Measurements from ENCODE around the gene EHD2.
"Not testable (repeated sequence)": the region's sequence is repeated elsewhere in the genome, so short reads cannot be mapped to it uniquely, and the experiment has no call there.

The EHD2 gene

DNA sequence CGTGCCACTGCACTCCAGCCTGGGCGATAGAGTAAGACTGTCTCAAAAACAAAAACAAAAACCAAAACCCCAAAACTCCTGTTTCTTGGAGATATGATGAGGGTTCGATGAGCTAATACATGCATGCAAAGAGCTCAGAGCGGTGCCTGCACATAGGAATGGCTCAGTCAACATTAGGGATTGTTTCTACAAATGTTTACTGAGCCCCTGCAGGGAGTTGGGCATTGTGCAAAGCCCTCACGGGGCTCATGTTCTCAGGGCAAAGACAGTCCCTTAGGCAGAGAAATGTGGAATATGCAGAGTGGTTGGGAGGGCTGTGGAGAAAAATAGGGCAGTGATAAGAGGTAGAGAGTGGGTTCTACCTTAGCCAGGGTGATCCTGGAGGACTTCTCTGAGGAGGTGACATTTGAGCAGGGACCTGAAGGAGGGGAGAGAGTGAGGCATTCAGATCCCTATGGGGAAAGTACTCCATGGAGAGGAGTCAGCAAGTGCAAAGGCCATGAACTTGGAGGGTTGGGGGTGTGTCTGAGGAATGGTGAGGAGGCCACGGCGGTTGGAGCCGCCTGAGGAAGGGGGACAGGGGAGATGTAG, 1.5 kb upstream of the EHD2 start:
- peaks cover 8% of the 10 kb centered on the region for H3K4me1 ChIP-seq (ENCODE audit: insufficient read depth, poor library complexity, severe bottlenecking)
- TF ChIP-seq, protein P1, sequence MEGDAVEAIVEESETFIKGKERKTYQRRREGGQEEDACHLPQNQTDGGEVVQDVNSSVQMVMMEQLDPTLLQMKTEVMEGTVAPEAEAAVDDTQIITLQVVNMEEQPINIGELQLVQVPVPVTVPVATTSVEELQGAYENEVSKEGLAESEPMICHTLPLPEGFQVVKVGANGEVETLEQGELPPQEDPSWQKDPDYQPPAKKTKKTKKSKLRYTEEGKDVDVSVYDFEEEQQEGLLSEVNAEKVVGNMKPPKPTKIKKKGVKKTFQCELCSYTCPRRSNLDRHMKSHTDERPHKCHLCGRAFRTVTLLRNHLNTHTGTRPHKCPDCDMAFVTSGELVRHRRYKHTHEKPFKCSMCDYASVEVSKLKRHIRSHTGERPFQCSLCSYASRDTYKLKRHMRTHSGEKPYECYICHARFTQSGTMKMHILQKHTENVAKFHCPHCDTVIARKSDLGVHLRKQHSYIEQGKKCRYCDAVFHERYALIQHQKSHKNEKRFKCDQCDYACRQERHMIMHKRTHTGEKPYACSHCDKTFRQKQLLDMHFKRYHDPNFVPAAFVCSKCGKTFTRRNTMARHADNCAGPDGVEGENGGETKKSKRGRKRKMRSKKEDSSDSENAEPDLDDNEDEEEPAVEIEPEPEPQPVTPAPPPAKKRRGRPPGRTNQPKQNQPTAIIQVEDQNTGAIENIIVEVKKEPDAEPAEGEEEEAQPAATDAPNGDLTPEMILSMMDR (IDR thresholded peaks at IDR 0.05; ENCODE audit: poor library complexity, severe bottlenecking), result no peak
- no peaks in the 10 kb centered on the region for H3K27me3 ChIP-seq (ENCODE audit: insufficient read depth, poor library complexity, severe bottlenecking)
- DNase-seq (ENCODE audit: low spot score) (no peak), ATAC-seq (ENCODE audit: low read depth) (no peak)
- H3K4me3 ChIP-seq (ENCODE audit: severe bottlenecking), result no peak overlapping the region
- peaks cover 28% of the 10 kb centered on the region for H3K36me3 ChIP-seq (ENCODE audit: low read depth)
- H3K27ac ChIP-seq (ENCODE audit: poor library complexity, severe bottlenecking), result no peak overlapping the region
- no peaks in the 10 kb centered on the region for H3K9me3 ChIP-seq (ENCODE audit: severe bottlenecking)

DNA sequence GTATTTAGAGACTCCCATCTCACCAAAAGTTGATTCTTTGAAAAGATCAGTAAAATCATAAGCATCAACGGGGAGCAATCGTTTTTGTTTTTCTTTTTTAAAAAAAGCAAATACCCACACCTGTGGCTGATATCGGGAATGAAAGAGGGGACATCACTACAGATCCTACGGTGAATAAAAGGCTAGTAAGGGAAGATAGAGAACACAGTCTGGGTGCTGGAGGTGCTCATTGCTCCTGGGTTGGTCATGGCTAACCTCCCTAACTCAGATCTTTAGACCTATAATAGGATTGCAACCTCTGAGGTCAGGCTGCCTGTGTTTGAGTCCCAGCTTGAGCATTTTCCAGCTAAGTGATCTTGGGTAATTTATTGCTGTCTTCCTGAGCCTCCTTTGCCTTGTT, 1.1 kb downstream of the EHD2 start:
- TF ChIP-seq, protein P1 (IDR thresholded peaks at IDR 0.05; ENCODE audit: poor library complexity, severe bottlenecking), result no peak
- H3K9me3 ChIP-seq (ENCODE audit: severe bottlenecking), result no peaks in the 10 kb centered on the region

DNA sequence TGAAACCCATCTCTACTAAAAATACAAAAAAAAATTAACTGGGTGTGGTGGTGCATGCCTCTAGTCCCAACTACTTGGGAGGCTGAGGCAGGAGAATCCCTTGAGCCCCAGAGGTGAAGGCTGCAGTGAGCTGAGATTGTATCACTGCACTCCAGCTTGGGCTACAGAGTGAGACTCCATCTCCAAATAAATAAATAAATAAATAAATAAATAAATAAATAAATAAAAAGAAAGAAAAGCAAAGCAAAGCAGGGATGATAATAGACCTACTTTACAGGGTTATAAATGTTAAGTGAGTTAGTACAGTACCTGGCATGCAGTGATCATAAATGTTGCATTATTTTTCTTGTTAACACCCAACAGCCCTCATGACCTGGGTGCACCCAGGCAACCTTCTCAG, 1.6 kb downstream of the EHD2 start:
- peaks cover 46% of the 10 kb centered on the region for H3K36me3 ChIP-seq (ENCODE audit: low read depth)
- not testable (repeated sequence) for ATAC-seq (ENCODE audit: low read depth); DNase-seq (ENCODE audit: low spot score); H3K9me3 ChIP-seq (ENCODE audit: severe bottlenecking); H3K27me3 ChIP-seq (ENCODE audit: insufficient read depth, poor library complexity, severe bottlenecking)
- peak overlapping the region; percentile 78 for H3K27ac ChIP-seq (ENCODE audit: poor library complexity, severe bottlenecking)
- H3K4me3 ChIP-seq (ENCODE audit: severe bottlenecking), result peak overlapping the region; percentile 86
- H3K4me1 ChIP-seq (ENCODE audit: insufficient read depth, poor library complexity, severe bottlenecking), result peaks cover 12% of the 10 kb centered on the region

More for the DNA sequence above, 1.1 kb downstream of the EHD2 start:
- no peaks in the 10 kb centered on the region for H3K27me3 ChIP-seq (ENCODE audit: insufficient read depth, poor library complexity, severe bottlenecking)
- ATAC-seq (ENCODE audit: low read depth) (no peak), DNase-seq (ENCODE audit: low spot score) (no peak)
- peak overlapping the region; percentile 78 for H3K27ac ChIP-seq (ENCODE audit: poor library complexity, severe bottlenecking)
- peaks cover 8% of the 10 kb centered on the region for H3K4me1 ChIP-seq (ENCODE audit: insufficient read depth, poor library complexity, severe bottlenecking)
- H3K4me3 ChIP-seq (ENCODE audit: severe bottlenecking), result peak overlapping the region; percentile 86
- peaks cover 46% of the 10 kb centered on the region for H3K36me3 ChIP-seq (ENCODE audit: low read depth)

DNA sequence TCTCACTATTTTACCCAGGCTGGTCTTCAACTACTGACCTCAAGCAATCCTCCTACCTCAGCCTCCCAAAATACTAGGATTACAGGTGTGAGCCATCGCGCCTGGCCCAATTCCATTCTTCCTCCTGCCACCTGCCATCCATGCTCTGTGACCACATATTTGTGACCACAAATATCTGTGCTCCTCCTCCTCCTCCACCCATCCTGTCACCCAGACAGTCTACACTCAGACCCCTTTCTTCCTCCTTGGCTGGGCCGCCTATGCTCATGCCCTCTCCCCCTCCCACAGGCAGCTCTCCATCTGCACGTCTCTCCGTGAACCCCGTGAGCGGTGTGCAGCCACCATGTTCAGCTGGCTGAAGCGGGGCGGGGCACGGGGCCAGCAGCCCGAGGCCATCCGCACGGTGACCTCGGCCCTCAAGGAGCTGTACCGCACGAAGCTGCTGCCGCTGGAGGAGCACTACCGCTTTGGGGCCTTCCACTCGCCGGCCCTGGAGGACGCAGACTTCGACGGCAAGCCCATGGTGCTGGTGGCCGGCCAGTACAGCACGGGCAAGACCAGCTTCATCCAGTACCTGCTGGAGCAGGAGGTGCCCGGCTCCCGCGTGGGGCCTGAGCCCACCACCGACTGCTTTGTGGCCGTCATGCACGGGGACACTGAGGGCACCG, 3.2 kb downstream of the EHD2 start:
- Histone ChIP-seq H3K4me1 (ENCODE audit: insufficient read depth, poor library complexity, severe bottlenecking) (peaks cover 12% of the 10 kb centered on the region), H3K36me3 (ENCODE audit: low read depth) (peaks cover 60% of the 10 kb centered on the region), H3K9me3 (ENCODE audit: severe bottlenecking) (no peaks in the 10 kb centered on the region), H3K27me3 (ENCODE audit: insufficient read depth, poor library complexity, severe bottlenecking) (no peaks in the 10 kb centered on the region), H3K4me3 (ENCODE audit: severe bottlenecking) (no peak overlapping the region), H3K27ac (ENCODE audit: poor library complexity, severe bottlenecking) (peak overlapping the region; percentile 97)
- ATAC-seq (ENCODE audit: low read depth) (no peak), DNase-seq (ENCODE audit: low spot score) (no peak)
- TF ChIP-seq, protein P1 (IDR thresholded peaks at IDR 0.05; ENCODE audit: poor library complexity, severe bottlenecking), result no peak

DNA sequence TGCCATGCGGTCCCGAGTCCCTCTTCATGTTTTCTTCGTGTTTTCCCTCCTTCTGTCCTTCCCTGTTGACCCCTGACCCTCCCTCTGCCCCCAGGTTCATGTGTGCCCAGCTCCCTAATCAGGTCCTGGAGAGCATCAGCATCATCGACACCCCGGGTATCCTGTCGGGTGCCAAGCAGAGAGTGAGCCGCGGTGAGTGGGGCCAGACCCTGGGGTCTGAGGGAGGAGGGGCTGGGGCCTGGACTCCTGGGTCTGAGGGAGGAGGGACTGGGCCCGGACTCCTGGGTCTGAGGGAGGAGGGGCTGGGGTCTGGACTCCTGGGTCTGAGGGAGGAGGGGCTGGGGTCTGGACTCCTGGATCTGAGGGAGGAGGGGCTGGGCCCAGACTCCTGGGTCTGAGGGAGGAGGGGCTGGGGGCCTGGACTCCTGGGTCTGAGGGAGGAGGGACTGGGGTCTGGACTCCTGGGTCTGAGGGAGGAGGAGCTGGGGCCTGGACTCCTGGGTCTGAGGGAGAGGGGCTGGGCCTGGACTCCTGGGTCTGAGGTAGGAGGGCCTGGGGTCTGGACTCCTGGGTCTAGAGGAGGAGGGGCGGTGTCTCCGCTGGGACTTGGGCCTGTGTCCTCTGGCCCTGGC, 5.3 kb downstream of the EHD2 start:
- H3K27me3 ChIP-seq (ENCODE audit: insufficient read depth, poor library complexity, severe bottlenecking); H3K9me3 ChIP-seq (ENCODE audit: severe bottlenecking); DNase-seq (ENCODE audit: low spot score); ATAC-seq (ENCODE audit: low read depth); H3K4me3 ChIP-seq (ENCODE audit: severe bottlenecking): not testable (repeated sequence)
- Histone ChIP-seq H3K36me3 (ENCODE audit: low read depth) (peaks cover 74% of the 10 kb centered on the region), H3K27ac (ENCODE audit: poor library complexity, severe bottlenecking) (peak overlapping the region; percentile 97), H3K4me1 (ENCODE audit: insufficient read depth, poor library complexity, severe bottlenecking) (peaks cover 19% of the 10 kb centered on the region)

All from RWPE2 (cell line).